IgD-negative memory B cell (primary cell): ENCODE results near the gene HSD17B1. TPM values are rescaled to one million over a fixed set of nuclear protein-coding genes. Genes with fewer than 3 reads are reported as not detected.
"Not testable (repeated sequence)": the region's sequence is repeated elsewhere in the genome, so short reads cannot be mapped to it uniquely, and the experiment has no call there.

ENCODE experiments used
- H3K27ac Mint-ChIP-seq, 3 donors: one replicate each; pipeline ENCODE4 v1.8.0; 2020 to 2022; ENCODE audit warnings: mild to moderate bottlenecking in 3 of 3, mixed read lengths in 3 of 3, moderate library complexity in 1 of 3
- H3K27me3 Mint-ChIP-seq: one replicate; pipeline ENCODE4 v1.8.0; 2021; ENCODE audit warnings: mixed read lengths
- H3K36me3 Mint-ChIP-seq: one replicate; pipeline ENCODE4 v1.8.0; 2020; ENCODE audit warnings: mild to moderate bottlenecking, mixed read lengths
- H3K4me1 Mint-ChIP-seq, 3 donors: one replicate each; pipeline ENCODE4 v1.8.0; 2020 to 2022; ENCODE audit warnings: mixed read lengths in 3 of 3, mild to moderate bottlenecking in 1 of 3
- H3K4me3 Mint-ChIP-seq, 4 donors: one replicate each; pipeline ENCODE4 v1.8.0; 2020 to 2022; ENCODE audit warnings: mild to moderate bottlenecking in 4 of 4, mixed read lengths in 4 of 4, moderate library complexity in 3 of 4
- H3K9me3 Mint-ChIP-seq, 3 donors: one replicate each; pipeline ENCODE4 v1.8.0; 2020 to 2021; ENCODE audit warnings: mixed read lengths in 3 of 3, mild to moderate bottlenecking in 1 of 3
- polyA plus RNA-seq: library from polyadenylated mRNA; unstranded; fragments of 300-500 nt; fragmentation: Illumina TruSeq; gene quantifications from one replicate; pipeline ENCODE4 v1.2.3, GENCODE V29; 2021

The HSD17B1 gene
- polyA plus RNA-seq, 1 donor from 2014 or later: 0.39 TPM

- peak overlapping the region; percentile 57 to 83 (median 73) for H3K4me3 Mint-ChIP-seq
- H3K27me3 Mint-ChIP-seq: no peaks in the 10 kb centered on the region
- H3K36me3 Mint-ChIP-seq: no peaks in the 10 kb centered on the region
- no peaks in the 10 kb centered on the region for H3K9me3 Mint-ChIP-seq
- H3K27ac Mint-ChIP-seq: peak overlapping the region in 2 of 3 donors; percentile 32 to 87
- H3K4me1 Mint-ChIP-seq: peaks cover 7 to 9% (median 7%) of the 10 kb centered on the region in 3 donors
Observed at GRCh38 chr17:42548070-42548837, 4.5 kb upstream of the HSD17B1 start.

DNA sequence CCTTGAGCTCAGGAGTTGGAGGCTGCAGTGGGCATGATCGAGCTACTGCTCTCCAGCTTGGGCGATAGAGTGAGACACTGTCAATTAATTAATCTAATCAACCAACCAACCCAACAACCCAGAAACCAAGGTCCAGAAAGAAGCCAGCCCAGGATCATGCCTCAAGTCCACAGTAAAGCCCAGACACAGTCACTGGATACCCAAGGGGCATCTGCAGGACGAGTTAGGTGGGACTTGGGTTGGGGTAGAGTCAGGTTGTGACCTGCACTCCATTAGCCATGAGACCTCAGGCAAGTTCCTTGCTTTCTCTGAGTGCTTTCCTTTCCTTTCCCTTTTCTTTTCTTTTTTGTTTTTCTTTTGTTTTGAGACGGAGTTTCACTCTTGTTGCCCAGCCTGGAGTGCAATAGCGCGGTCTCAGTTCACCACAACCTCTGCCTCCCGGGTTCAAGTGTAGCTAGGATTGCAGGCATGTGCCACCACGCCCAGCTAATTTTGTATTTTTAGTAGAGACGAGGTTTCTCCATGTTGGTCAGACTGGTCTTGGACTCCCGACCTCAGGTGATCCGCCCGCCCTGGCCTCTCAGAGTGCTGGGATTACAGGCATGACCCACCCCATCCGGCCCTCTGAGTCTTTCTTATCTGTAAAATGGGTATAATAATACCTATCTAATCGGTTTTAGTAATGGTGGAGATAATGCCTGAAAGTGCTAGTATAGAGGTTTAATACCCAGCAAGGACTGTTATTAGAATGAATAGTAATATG, 3.5 kb upstream of the HSD17B1 start:
- peak overlapping the region; percentile 57 to 83 (median 73) for H3K4me3 Mint-ChIP-seq
- H3K9me3 Mint-ChIP-seq: no peaks in the 10 kb centered on the region
- no peaks in the 10 kb centered on the region for H3K27me3 Mint-ChIP-seq
- H3K27ac Mint-ChIP-seq: peak overlapping the region in 1 of 3 donors; percentile 87
- no peaks in the 10 kb centered on the region for H3K36me3 Mint-ChIP-seq
- peaks cover 7 to 12% (median 9%) of the 10 kb centered on the region in 3 donors for H3K4me1 Mint-ChIP-seq

DNA sequence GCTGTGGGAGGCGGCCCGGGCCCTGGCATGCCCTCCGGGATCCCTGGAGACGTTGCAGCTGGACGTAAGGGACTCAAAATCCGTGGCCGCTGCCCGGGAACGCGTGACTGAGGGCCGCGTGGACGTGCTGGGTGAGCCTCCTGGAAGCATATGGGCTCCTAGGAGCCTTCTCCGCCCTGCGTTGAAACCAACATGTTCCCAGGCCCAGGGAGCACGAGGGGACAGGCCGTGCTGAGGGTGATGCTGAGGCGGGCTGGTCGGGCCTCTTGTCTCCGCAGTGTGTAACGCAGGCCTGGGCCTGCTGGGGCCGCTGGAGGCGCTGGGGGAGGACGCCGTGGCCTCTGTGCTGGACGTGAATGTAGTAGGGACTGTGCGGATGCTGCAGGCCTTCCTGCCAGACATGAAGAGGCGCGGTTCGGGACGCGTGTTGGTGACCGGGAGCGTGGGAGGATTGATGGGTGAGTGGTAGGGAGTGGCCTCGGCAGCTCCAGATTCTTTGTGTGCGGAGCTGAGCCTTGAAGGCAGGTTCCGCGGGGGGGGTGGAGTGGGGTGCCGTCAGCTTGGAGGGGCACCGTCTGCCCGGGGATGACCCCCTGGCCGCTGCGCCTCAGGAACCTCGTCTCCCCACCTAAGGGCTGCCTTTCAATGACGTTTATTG, 567 bp downstream of the HSD17B1 start:
- Mint-ChIP-seq H3K4me3 (peak overlapping the region; percentile 89 to 98 (median 94)), H3K4me1 (peaks cover 15 to 19% (median 17%) of the 10 kb centered on the region in 3 donors), H3K27me3 (no peaks in the 10 kb centered on the region), H3K36me3 (peaks cover 2% of the 10 kb centered on the region), H3K27ac (peak overlapping the region; percentile 74 to 96 (median 96)), H3K9me3 (no peaks in the 10 kb centered on the region)

- Mint-ChIP-seq H3K4me1 (peaks cover 12 to 17% (median 17%) of the 10 kb centered on the region in 3 donors), H3K4me3 (peak overlapping the region; percentile 89 to 98 (median 94)), H3K27me3 (no peaks in the 10 kb centered on the region)
Observed at GRCh38 chr17:42553866-42554249, 1.1 kb downstream of the HSD17B1 start.

GRCh38 chr17:42554250-42555121, 1.8 kb downstream of the HSD17B1 start:
- H3K27ac Mint-ChIP-seq: peak overlapping the region; percentile 96 to 98 (median 96)
- no peaks in the 10 kb centered on the region for H3K9me3 Mint-ChIP-seq
- peak overlapping the region; percentile 89 to 98 (median 94) for H3K4me3 Mint-ChIP-seq
- peaks cover 7 to 17% (median 16%) of the 10 kb centered on the region in 3 donors for H3K4me1 Mint-ChIP-seq
- peaks cover 2% of the 10 kb centered on the region for H3K36me3 Mint-ChIP-seq
- no peaks in the 10 kb centered on the region for H3K27me3 Mint-ChIP-seq

More at GRCh38 chr17:42553866-42554249, 1.1 kb downstream of the HSD17B1 start:
- Mint-ChIP-seq H3K36me3 (peaks cover 2% of the 10 kb centered on the region), H3K27ac (peak overlapping the region; percentile 96 to 98 (median 96)), H3K9me3 (no peaks in the 10 kb centered on the region)

GRCh38 chr17:42555122-42555622, 2.4 kb downstream of the HSD17B1 start:
- Mint-ChIP-seq H3K4me1 (peaks cover 10 to 17% (median 16%) of the 10 kb centered on the region in 3 donors), H3K27ac (peak overlapping the region; percentile 96 to 98 (median 96)), H3K36me3 (peaks cover 2% of the 10 kb centered on the region)

GRCh38 chr17:42555961-42556617, 3.4 kb downstream of the HSD17B1 start:
- H3K27ac Mint-ChIP-seq: peak overlapping the region in 2 of 3 donors; percentile 96 to 98
- H3K9me3 Mint-ChIP-seq, H3K36me3 Mint-ChIP-seq, H3K27me3 Mint-ChIP-seq: not testable (repeated sequence)
- H3K4me3 Mint-ChIP-seq: peak overlapping the region in 3 of 4 donors; percentile 55 to 89 (median 75)
- peaks cover 10 to 15% (median 14%) of the 10 kb centered on the region in 3 donors for H3K4me1 Mint-ChIP-seq

More at GRCh38 chr17:42555122-42555622, 2.4 kb downstream of the HSD17B1 start:
- no peaks in the 10 kb centered on the region for H3K9me3 Mint-ChIP-seq
- H3K27me3 Mint-ChIP-seq: no peaks in the 10 kb centered on the region
- H3K4me3 Mint-ChIP-seq: peak overlapping the region; percentile 89 to 98 (median 94)

- Mint-ChIP-seq H3K27ac (peak overlapping the region in 1 of 3 donors; percentile 94), H3K4me1 (peaks cover 23 to 28% (median 23%) of the 10 kb centered on the region in 3 donors), H3K9me3 (no peaks in the 10 kb centered on the region), H3K27me3 (no peaks in the 10 kb centered on the region), H3K4me3 (peak overlapping the region in 1 of 4 donors; percentile 87), H3K36me3 (peaks cover 2% of the 10 kb centered on the region)
Observed at GRCh38 chr17:42559075-42559474, 6.4 kb downstream of the HSD17B1 start.

DNA sequence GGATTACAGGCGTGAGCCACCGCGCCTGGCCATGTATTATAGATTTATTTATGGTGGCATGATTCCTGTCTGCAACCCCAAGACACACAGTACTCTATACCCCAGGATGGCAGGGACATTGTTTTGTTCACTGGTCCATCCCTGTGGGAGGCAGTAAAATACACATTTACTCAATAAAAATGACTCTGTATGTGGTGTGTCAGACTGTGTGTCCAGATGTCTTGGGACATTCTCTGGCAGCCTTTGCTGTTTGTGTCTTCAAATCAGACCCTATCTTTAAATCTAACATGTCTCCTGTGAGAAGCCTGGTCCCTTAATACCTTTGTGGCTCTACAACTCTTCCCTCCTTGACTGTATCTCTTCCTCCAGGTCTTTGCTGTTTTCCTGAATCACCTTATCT, 7.5 kb downstream of the HSD17B1 start:
- peak overlapping the region in 2 of 3 donors; percentile 89 to 94 for H3K27ac Mint-ChIP-seq

GRCh38 chr17:42561897-42562387, 9.2 kb downstream of the HSD17B1 start, which contains the start of gene COASY:
COASY (plus strand) TSS chr17:42562148; CDS start chr17:42562623, 475 bp downstream.
- Mint-ChIP-seq H3K27ac (peak within 1 kb of the TSS; percentile 88 to 94 (median 94)), H3K4me1 (peaks cover 18 to 26% (median 19%) of the 10 kb centered on the region in 3 donors), H3K27me3 (no peaks in the 10 kb centered on the region), H3K4me3 (peak within 1 kb of the TSS; percentile 91 to 98 (median 96)), H3K9me3 (no peaks in the 10 kb centered on the region), H3K36me3 (no peaks in the 10 kb centered on the region)

More for the DNA sequence above, 7.5 kb downstream of the HSD17B1 start:
- Mint-ChIP-seq H3K4me1 (peaks cover 19 to 22% (median 20%) of the 10 kb centered on the region in 3 donors), H3K36me3 (no peaks in the 10 kb centered on the region), H3K4me3 (peak overlapping the region in 3 of 4 donors; percentile 39 to 87 (median 87)), H3K9me3 (no peaks in the 10 kb centered on the region), H3K27me3 (no peaks in the 10 kb centered on the region)

GRCh38 chr17:42562388-42563142, 9.8 kb downstream of the HSD17B1 start:
- Mint-ChIP-seq H3K27me3 (no peaks in the 10 kb centered on the region), H3K4me1 (peaks cover 17 to 26% (median 19%) of the 10 kb centered on the region in 3 donors), H3K27ac (peak overlapping the region; percentile 88 to 94 (median 94)), H3K9me3 (no peaks in the 10 kb centered on the region), H3K36me3 (peaks cover 1% of the 10 kb centered on the region), H3K4me3 (peak overlapping the region; percentile 91 to 98 (median 96))

DNA sequence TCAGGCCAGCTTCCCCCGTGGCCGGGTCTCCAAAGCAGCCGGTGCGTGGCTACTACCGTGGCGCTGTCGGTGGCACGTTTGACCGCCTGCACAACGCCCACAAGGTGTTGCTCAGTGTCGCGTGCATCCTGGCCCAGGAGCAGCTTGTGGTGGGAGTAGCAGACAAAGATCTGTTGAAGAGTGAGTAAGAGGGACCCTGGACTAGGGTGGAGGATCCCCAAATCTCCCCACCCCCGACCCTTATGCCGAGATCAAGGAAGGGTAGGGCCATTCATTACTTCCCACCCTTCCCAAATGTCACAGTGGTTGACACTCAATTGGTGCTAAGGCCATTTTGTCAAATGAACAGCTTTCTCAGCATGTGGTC, 10.4 kb downstream of the HSD17B1 start:
- Mint-ChIP-seq H3K27me3 (no peaks in the 10 kb centered on the region), H3K4me3 (peak overlapping the region; percentile 91 to 98 (median 96)), H3K36me3 (peaks cover 1% of the 10 kb centered on the region), H3K27ac (peak overlapping the region in 2 of 3 donors; percentile 94), H3K4me1 (peaks cover 21 to 30% (median 23%) of the 10 kb centered on the region in 3 donors), H3K9me3 (no peaks in the 10 kb centered on the region)
